HG03060 (cell line): ENCODE data around the gene KRT28.
"Not testable (repeated sequence)": the region's sequence is repeated elsewhere in the genome, so short reads cannot be mapped to it uniquely, and the experiment has no call there.

ENCODE experiments used
- ATAC-seq: cut with Tn5 transposase; IDR thresholded peaks from one replicate; pipeline ENCODE4 v1.9.1; 2021; ENCODE audit warnings: low read depth, moderate number of reproducible peaks; ENCODE audit not compliant: unreplicated experiment

Gene KRT28

GRCh38 chr17:40791111-40791510 lies 8.6 kb downstream of the KRT28 start:
- no peak for ATAC-seq

GRCh38 chr17:40782450-40782849 lies 17.3 kb downstream of the KRT28 start, which contains the start of gene KRT27:
TSS of gene KRT27 (minus strand) at chr17:40782550. CDS start at chr17:40782493, 57 bp downstream.
- no peak for ATAC-seq

- no peak for ATAC-seq
Observed at GRCh38 chr17:40779181-40779909, 20.4 kb downstream of the KRT28 start.

- no peak for ATAC-seq
Observed at GRCh38 chr17:40778461-40778860, 21.3 kb downstream of the KRT28 start.

- no peak for ATAC-seq
Observed at GRCh38 chr17:40777971-40778370, 21.8 kb downstream of the KRT28 start.

- no peak for ATAC-seq
Observed at GRCh38 chr17:40777459-40777858, 22.3 kb downstream of the KRT28 start.

GRCh38 chr17:40775945-40776344 lies 23.8 kb downstream of the KRT28 start:
- no peak for ATAC-seq

GRCh38 chr17:40772101-40772500 lies 27.7 kb downstream of the KRT28 start, which contains the start of gene KRT26:
TSS of gene KRT26 (minus strand) at chr17:40772201. CDS start at chr17:40772113, 88 bp downstream.
- no peak for ATAC-seq

- no peak for ATAC-seq
Observed at GRCh38 chr17:40765657-40766056, 34.1 kb downstream of the KRT28 start.

GRCh38 chr17:40763752-40764151 lies 36.0 kb downstream of the KRT28 start:
- no peak for ATAC-seq

GRCh38 chr17:40760105-40761016 lies 39.4 kb downstream of the KRT28 start:
- no peak for ATAC-seq

GRCh38 chr17:40755231-40755630 lies 44.5 kb downstream of the KRT28 start, which contains the start of gene KRT25:
TSS of gene KRT25 (minus strand) at chr17:40755331. CDS start at chr17:40755271, 60 bp downstream.
- ATAC-seq = no peak

- ATAC-seq = no peak
Observed at GRCh38 chr17:40753804-40754203, 46.0 kb downstream of the KRT28 start.

- no peak for ATAC-seq
Observed at GRCh38 chr17:40751065-40751464, 48.7 kb downstream of the KRT28 start.

- no peak for ATAC-seq
Observed at GRCh38 chr17:40750391-40750790, 49.4 kb downstream of the KRT28 start.

GRCh38 chr17:40748666-40749065 lies 51.1 kb downstream of the KRT28 start:
- not testable (repeated sequence) for ATAC-seq
